ENCODE measurements around the gene HDHD3. TPM values are rescaled to one million over a fixed set of nuclear protein-coding genes. Genes with fewer than 3 reads are reported as not detected.

Gene HDHD3
- total RNA-seq, 4 donors from 2014 or later = 12.6 to 30.6 (median 16.7) TPM

GRCh38 chr9:113375057-113376023 lies 1.4 kb downstream of the HDHD3 start:
- TF ChIP-seq CTCF (IDR thresholded peaks at IDR 0.05) = no peak
- ATAC-seq (ENCODE audit: low FRiP score) = no peak
- DNase-seq (ENCODE audit: low spot score) = no peak

GRCh38 chr9:113373676-113374392 lies 3.0 kb downstream of the HDHD3 start:
- ATAC-seq (ENCODE audit: low FRiP score) (no peak), DNase-seq (ENCODE audit: low spot score) (no peak)
- TF ChIP-seq CTCF (IDR thresholded peaks at IDR 0.05) = no peak

- DNase-seq (ENCODE audit: low spot score) = no peak
- TF ChIP-seq CTCF (IDR thresholded peaks at IDR 0.05) = no peak
- no peak for ATAC-seq (ENCODE audit: low FRiP score)
Observed at GRCh38 chr9:113373256-113373655, 3.5 kb downstream of the HDHD3 start.

GRCh38 chr9:113372059-113372458 lies 4.7 kb downstream of the HDHD3 start:
- ATAC-seq (ENCODE audit: low FRiP score) (no peak), DNase-seq (ENCODE audit: low spot score) (no peak)
- no peak for TF ChIP-seq CTCF (IDR thresholded peaks at IDR 0.05)

- ATAC-seq (ENCODE audit: low FRiP score) (no peak), DNase-seq (ENCODE audit: low spot score) (no peak)
- no peak for TF ChIP-seq CTCF (IDR thresholded peaks at IDR 0.05)
Observed at GRCh38 chr9:113370806-113371325, 5.9 kb downstream of the HDHD3 start.

GRCh38 chr9:113369855-113370140 lies 7.0 kb downstream of the HDHD3 start:
- no peak for ATAC-seq (ENCODE audit: low FRiP score)
- TF ChIP-seq CTCF (IDR thresholded peaks at IDR 0.05) = no peak
- no peak for DNase-seq (ENCODE audit: low spot score)

Data from omental fat pad (tissue), 4 donors.